HG03139 (cell line): Measurements from ENCODE around the gene GALNT14.

Source experiments
- ATAC-seq: cut with Tn5 transposase; IDR thresholded peaks from one replicate; pipeline ENCODE4 v1.9.1; 2021; ENCODE audit not compliant: unreplicated experiment

The GALNT14 gene

GRCh38 chr2:31016648-31017047 lies 121.6 kb downstream of the GALNT14 start:
- ATAC-seq, result no peak

- ATAC-seq, result no peak
These were observed 123.7 kb downstream of the GALNT14 start for GRCh38 chr2:31014516-31014915.

GRCh38 chr2:31013301-31013700 lies 124.9 kb downstream of the GALNT14 start:
- ATAC-seq, result no peak

- ATAC-seq, result no peak
These were observed 125.8 kb downstream of the GALNT14 start for GRCh38 chr2:31012406-31012805.

GRCh38 chr2:31011587-31011986 lies 126.7 kb downstream of the GALNT14 start:
- ATAC-seq, result no peak

GRCh38 chr2:31008561-31009114 lies 129.6 kb downstream of the GALNT14 start:
- ATAC-seq, result no peak

- no peak for ATAC-seq
These were observed 134.0 kb downstream of the GALNT14 start for GRCh38 chr2:31004257-31004656.

GRCh38 chr2:31003749-31004148 lies 134.5 kb downstream of the GALNT14 start:
- ATAC-seq, result no peak

- ATAC-seq, result no peak
These were observed 135.6 kb downstream of the GALNT14 start for GRCh38 chr2:31002537-31003150.

GRCh38 chr2:31000970-31001369 lies 137.3 kb downstream of the GALNT14 start:
- ATAC-seq, result no peak

- ATAC-seq, result no peak
These were observed 139.6 kb downstream of the GALNT14 start for GRCh38 chr2:30998672-30999071.

GRCh38 chr2:30997979-30998378 lies 140.3 kb downstream of the GALNT14 start:
- no peak for ATAC-seq

- no peak for ATAC-seq
These were observed 143.8 kb downstream of the GALNT14 start for GRCh38 chr2:30994227-30995056.

GRCh38 chr2:30992781-30993180 lies 145.5 kb downstream of the GALNT14 start:
- ATAC-seq, result no peak

- ATAC-seq, result no peak
These were observed 147.6 kb downstream of the GALNT14 start for GRCh38 chr2:30990671-30991070.

- ATAC-seq, result no peak
These were observed 148.1 kb downstream of the GALNT14 start for GRCh38 chr2:30990176-30990575.

GRCh38 chr2:30989746-30990145 lies 148.5 kb downstream of the GALNT14 start:
- no peak for ATAC-seq

- ATAC-seq, result no peak
These were observed 150.7 kb downstream of the GALNT14 start for GRCh38 chr2:30987566-30987965.

- no peak for ATAC-seq
These were observed 152.0 kb downstream of the GALNT14 start for GRCh38 chr2:30986231-30986580.

- ATAC-seq, result no peak
These were observed 152.6 kb downstream of the GALNT14 start for GRCh38 chr2:30985493-30986230.

GRCh38 chr2:30984148-30984547 lies 154.1 kb downstream of the GALNT14 start:
- ATAC-seq, result no peak

GRCh38 chr2:30981510-30981909 lies 156.7 kb downstream of the GALNT14 start:
- ATAC-seq, result no peak
